SK-N-SH (cell line): Measurements from ENCODE around the gene ADGRD2. TPM values are rescaled to one million over a fixed set of nuclear protein-coding genes. Genes with fewer than 3 reads are reported as not detected.

Source experiments
- CTCF ChIA-PET: fragments of 300-600, 350-600 bp; formaldehyde crosslinking; extraction: SDS; loops from one replicate; lab custom pipeline; 2021; lab: Yijun Ruan, JAX
- POLR2A ChIA-PET: fragments of 350-600 bp; sonication (Branson Sonifier 250); formaldehyde crosslinking; extraction: SDS; loops from one replicate; lab custom pipeline; 2020; ENCODE audit warnings: antibody characterized with exemption, inconsistent platforms; lab: Yijun Ruan, JAX
- DNase-seq: peaks from one replicate; pipeline ENCODE4 v3.0.0; 2012
- H2AFZ ChIP-seq: fragments of 200-600 bp; sonication (generic); 2 replicates; pipeline ENCODE4 v1.8.1; 2016; ENCODE audit warnings: antibody characterized with exemption, mild to moderate bottlenecking, low read depth
- H3F3A ChIP-seq: fragments of 200-600 bp; sonication (generic); replicated peaks from 2 replicates; pipeline ENCODE3; 2016; ENCODE audit warnings: antibody characterized with exemption, mild to moderate bottlenecking; ENCODE audit not compliant: insufficient read depth
- H3K27ac ChIP-seq, 2 experiments: fragments of 200-500 bp in 1 of 2; fragments of 200-600 bp in 1 of 2; sonication (Bioruptor generic) in 1 of 2; sonication (generic), shearing (Covaris generic) in 1 of 2; 2 replicates each; pipeline versions ENCODE4 v1.5.1 to v1.6.1; 2014 to 2016; ENCODE audit warnings: low read depth in 2 of 2, inconsistent platforms in 1 of 2, low read length in 1 of 2, mild to moderate bottlenecking in 1 of 2, mixed read lengths in 1 of 2
- H3K27me3 ChIP-seq: fragments of 200-600 bp; sonication (generic), shearing (Covaris generic); 2 replicates; pipeline ENCODE4 v1.6.1; 2016; ENCODE audit warnings: mixed run types; ENCODE audit not compliant: insufficient read depth
- H3K36me3 ChIP-seq, 2 experiments: fragments of 200-500 bp in 1 of 2; fragments of 200-600 bp in 1 of 2; sonication (Bioruptor generic) in 1 of 2; sonication (generic) in 1 of 2; replicated peaks in 1 of 2; 2 replicates each; pipeline versions ENCODE3 to v1.5.1; 2014 to 2016; ENCODE audit warnings: low read length in 1 of 2, mild to moderate bottlenecking in 1 of 2; ENCODE audit not compliant: insufficient read depth in 2 of 2, control insufficient read depth in 1 of 2
- H3K4me1 ChIP-seq, 2 experiments: fragments of 200-500 bp in 1 of 2; fragments of 200-600 bp in 1 of 2; sonication (Bioruptor generic) in 1 of 2; sonication (generic), shearing (Covaris generic) in 1 of 2; 2 replicates each; pipeline versions ENCODE4 v1.5.1 to v1.6.1; 2014 to 2016; ENCODE audit warnings: low read depth in 1 of 2, low read length in 1 of 2, mixed run types in 1 of 2; ENCODE audit not compliant: insufficient read depth in 2 of 2, control insufficient read depth in 1 of 2
- H3K4me2 ChIP-seq: fragments of 200-600 bp; sonication (generic), shearing (Covaris generic); 2 replicates; pipeline ENCODE4 v1.6.1; 2017; ENCODE audit warnings: mixed run types
- H3K4me3 ChIP-seq, 2 experiments: fragments of 200-500 bp in 1 of 2; fragments of 200-600 bp in 1 of 2; sonication (Bioruptor generic) in 1 of 2; sonication (generic), shearing (Covaris generic) in 1 of 2; 2 replicates each; pipeline versions ENCODE4 v1.5.1 to v1.8.1; 2014 to 2016; ENCODE audit warnings: low read depth in 2 of 2, inconsistent platforms in 1 of 2, low read length in 1 of 2, mild to moderate bottlenecking in 1 of 2, mixed read lengths in 1 of 2, moderate library complexity in 1 of 2
- H3K79me2 ChIP-seq: fragments of 200-600 bp; sonication (generic); 2 replicates; pipeline ENCODE4 v1.8.1; 2017; ENCODE audit warnings: mild to moderate bottlenecking; ENCODE audit not compliant: insufficient read depth
- H3K9ac ChIP-seq: fragments of 200-600 bp; sonication (generic); 2 replicates; pipeline ENCODE4 v1.6.1; 2017; ENCODE audit warnings: mixed run types
- H3K9me2 ChIP-seq: fragments of 200-600 bp; sonication (generic); 2 replicates; pipeline ENCODE4 v1.6.1; 2017; ENCODE audit warnings: mixed run types
- H3K9me3 ChIP-seq: fragments of 200-600 bp; sonication (generic); 2 replicates; pipeline ENCODE4 v1.6.1; 2017; ENCODE audit warnings: mixed run types, mild to moderate bottlenecking, moderate library complexity
- H4K20me1 ChIP-seq: fragments of 200-600 bp; sonication (generic); 2 replicates; pipeline ENCODE4 v1.6.1; 2017; ENCODE audit warnings: mild to moderate bottlenecking, mixed run types; ENCODE audit not compliant: insufficient read depth
- CHD2 ChIP-seq: fragments of 150-350 bp; IDR thresholded peaks from 2 replicates; pipeline ENCODE4 v1.6.1; 2018; ENCODE audit warnings: low read length; ENCODE audit not compliant: partially characterized antibody
- ELF1 ChIP-seq: IDR thresholded peaks from 2 replicates; pipeline ENCODE4 v1.4.0; 2012
- EP300 ChIP-seq, 2 experiments: IDR thresholded peaks; 2 replicates each; pipeline versions ENCODE4 v1.4.0 to v1.6.1; 2012; ENCODE audit warnings: borderline replicate concordance in 1 of 2, low read depth in 1 of 2, low read length in 1 of 2
- FOXJ3 ChIP-seq: sonication (generic); formaldehyde crosslinking; IDR thresholded peaks from 2 replicates; pipeline ENCODE4 v1.5.1; 2020; ENCODE audit warnings: mild to moderate bottlenecking, missing genetic modification reagents
- FOXM1 ChIP-seq: IDR thresholded peaks from 2 replicates; pipeline ENCODE4 v1.4.0; 2012; ENCODE audit warnings: low read depth, mild to moderate bottlenecking
- GABPA ChIP-seq: IDR thresholded peaks from 2 replicates; pipeline ENCODE4 v1.4.0; 2012; ENCODE audit warnings: low read depth, mild to moderate bottlenecking
- JUND ChIP-seq: IDR thresholded peaks from 2 replicates; pipeline ENCODE4 v1.4.0; 2012
- MEF2A ChIP-seq: IDR thresholded peaks from 2 replicates; pipeline ENCODE4 v1.4.0; 2012; ENCODE audit warnings: low read depth, borderline replicate concordance
- NFIC ChIP-seq: IDR thresholded peaks from 2 replicates; pipeline ENCODE4 v1.4.0; 2012; ENCODE audit warnings: borderline replicate concordance
- POLR2AphosphoS5 ChIP-seq: IDR thresholded peaks from 2 replicates; pipeline ENCODE4 v1.6.1; 2012; ENCODE audit warnings: low read depth, low read length
- RAD21 ChIP-seq: IDR thresholded peaks from 2 replicates; pipeline ENCODE4 v1.6.1; 2012; ENCODE audit warnings: mild to moderate bottlenecking, low read length
- SMC3 ChIP-seq: IDR thresholded peaks from 2 replicates; pipeline ENCODE4 v1.6.1; 2012; ENCODE audit warnings: low read depth, low read length, improper control_type of control experiment
- TCF12 ChIP-seq: IDR thresholded peaks from 2 replicates; pipeline ENCODE4 v1.4.0; 2012
- WGBS: methylation state at CpG from one replicate; pipeline ENCODE4 v1.1.6; 2017; ENCODE audit warnings: low lambda C conversion rate; 5-methylcytosine and 5-hydroxymethylcytosine counted together
- polyA plus RNA-seq, 3 experiments: library from polyadenylated mRNA; depleted of rRNA; stranded (reverse); fragments of >200 nt; gene quantifications; 2 replicates each; pipeline ENCODE4 v1.2.3, GENCODE V29; 2012
- TF ChIP-seq, protein P1 (sequence below): IDR thresholded peaks from 2 replicates; pipeline ENCODE4 v1.4.0; 2012; ENCODE audit warnings: low read depth, borderline replicate concordance
- TF ChIP-seq, protein P2 (sequence below): IDR thresholded peaks from 2 replicates; pipeline ENCODE4 v1.6.1; 2012; ENCODE audit warnings: mild to moderate bottlenecking, low read depth, low read length, moderate library complexity

Gene ADGRD2
- polyA plus RNA-seq, 1 of the 3 experiments (the other 2 are of a cell fraction) = 0.05 TPM

DNA sequence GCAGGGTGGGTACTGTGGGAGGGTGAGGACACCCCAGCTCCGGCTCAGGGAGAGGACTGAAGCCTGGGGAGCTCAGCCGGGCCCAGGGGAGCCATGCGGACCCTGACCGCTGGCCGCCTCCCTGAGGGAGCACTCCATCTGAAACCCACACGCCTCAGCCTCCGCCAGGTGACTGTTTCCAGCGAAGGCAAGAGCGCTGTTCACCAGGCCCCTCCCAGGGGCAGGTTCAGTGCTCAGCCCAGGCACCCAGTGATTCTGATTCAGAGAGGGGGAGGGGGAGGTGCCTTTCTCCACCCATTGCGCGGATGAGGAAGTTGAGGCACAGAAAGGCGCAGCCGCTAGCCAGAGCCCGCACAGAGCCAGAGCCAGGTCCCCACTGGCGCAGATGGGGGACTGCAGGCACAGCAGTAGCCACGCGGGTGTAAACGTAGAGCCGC is 27.0 kb downstream of the ADGRD2 start:
- Histone ChIP-seq H3K79me2 (no peaks in the 10 kb centered on the region), H3K27me3 (no peaks in the 10 kb centered on the region; the same call in 1 of the 2 replicates), H3K4me1 (peaks cover 0 to 10% of the 10 kb centered on the region in 2 experiments; a peak in 1 of 4 replicates), H3K27ac (no peak overlapping the region), H3K36me3 (no peaks in the 10 kb centered on the region), H3K4me3 (peak overlapping the region in 1 of 2 experiments; percentile 38; a peak in 2 of 4 replicates), H2AFZ (no peak overlapping the region), H3K9ac (no peak overlapping the region), H3F3A (no peaks in the 10 kb centered on the region), H3K4me2 (peak overlapping the region; percentile 41; the same call in 1 of the 2 replicates), H4K20me1 (no peaks in the 10 kb centered on the region), H3K9me3 (no peaks in the 10 kb centered on the region), H3K9me2 (no peaks in the 10 kb centered on the region)
- ChIA-PET POLR2A (no interaction called here), CTCF (interaction anchor here (0.8 to 2.0 kb wide), 5 partner anchors 17 to 75 kb away, joined by 3 to 6 read pairs (median 3); no protein-coding TSS in a partner anchor)
- DNase-seq = no peak
- TF ChIP-seq JUND (no peak), FOXJ3 (no peak), EP300 (IDR thresholded peaks at IDR 0.05; ENCODE audit: borderline replicate concordance in 1 of 2, low read depth in 1 of 2, low read length in 1 of 2) (no peak), GABPA (no peak), POLR2AphosphoS5 (no peak), FOXM1 (no peak), NFIC (no peak), SMC3 (no peak), ELF1 (no peak), TCF12 (no peak), RAD21 (no peak), MEF2A (no peak)
- TF ChIP-seq, protein P1, sequence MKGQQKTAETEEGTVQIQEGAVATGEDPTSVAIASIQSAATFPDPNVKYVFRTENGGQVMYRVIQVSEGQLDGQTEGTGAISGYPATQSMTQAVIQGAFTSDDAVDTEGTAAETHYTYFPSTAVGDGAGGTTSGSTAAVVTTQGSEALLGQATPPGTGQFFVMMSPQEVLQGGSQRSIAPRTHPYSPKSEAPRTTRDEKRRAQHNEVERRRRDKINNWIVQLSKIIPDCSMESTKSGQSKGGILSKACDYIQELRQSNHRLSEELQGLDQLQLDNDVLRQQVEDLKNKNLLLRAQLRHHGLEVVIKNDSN = no peak
- TF ChIP-seq, protein P2, sequence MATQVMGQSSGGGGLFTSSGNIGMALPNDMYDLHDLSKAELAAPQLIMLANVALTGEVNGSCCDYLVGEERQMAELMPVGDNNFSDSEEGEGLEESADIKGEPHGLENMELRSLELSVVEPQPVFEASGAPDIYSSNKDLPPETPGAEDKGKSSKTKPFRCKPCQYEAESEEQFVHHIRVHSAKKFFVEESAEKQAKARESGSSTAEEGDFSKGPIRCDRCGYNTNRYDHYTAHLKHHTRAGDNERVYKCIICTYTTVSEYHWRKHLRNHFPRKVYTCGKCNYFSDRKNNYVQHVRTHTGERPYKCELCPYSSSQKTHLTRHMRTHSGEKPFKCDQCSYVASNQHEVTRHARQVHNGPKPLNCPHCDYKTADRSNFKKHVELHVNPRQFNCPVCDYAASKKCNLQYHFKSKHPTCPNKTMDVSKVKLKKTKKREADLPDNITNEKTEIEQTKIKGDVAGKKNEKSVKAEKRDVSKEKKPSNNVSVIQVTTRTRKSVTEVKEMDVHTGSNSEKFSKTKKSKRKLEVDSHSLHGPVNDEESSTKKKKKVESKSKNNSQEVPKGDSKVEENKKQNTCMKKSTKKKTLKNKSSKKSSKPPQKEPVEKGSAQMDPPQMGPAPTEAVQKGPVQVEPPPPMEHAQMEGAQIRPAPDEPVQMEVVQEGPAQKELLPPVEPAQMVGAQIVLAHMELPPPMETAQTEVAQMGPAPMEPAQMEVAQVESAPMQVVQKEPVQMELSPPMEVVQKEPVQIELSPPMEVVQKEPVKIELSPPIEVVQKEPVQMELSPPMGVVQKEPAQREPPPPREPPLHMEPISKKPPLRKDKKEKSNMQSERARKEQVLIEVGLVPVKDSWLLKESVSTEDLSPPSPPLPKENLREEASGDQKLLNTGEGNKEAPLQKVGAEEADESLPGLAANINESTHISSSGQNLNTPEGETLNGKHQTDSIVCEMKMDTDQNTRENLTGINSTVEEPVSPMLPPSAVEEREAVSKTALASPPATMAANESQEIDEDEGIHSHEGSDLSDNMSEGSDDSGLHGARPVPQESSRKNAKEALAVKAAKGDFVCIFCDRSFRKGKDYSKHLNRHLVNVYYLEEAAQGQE = no peak
- WGBS = 47% methylated on average over 8 of the region's 19 CpGs

DNA sequence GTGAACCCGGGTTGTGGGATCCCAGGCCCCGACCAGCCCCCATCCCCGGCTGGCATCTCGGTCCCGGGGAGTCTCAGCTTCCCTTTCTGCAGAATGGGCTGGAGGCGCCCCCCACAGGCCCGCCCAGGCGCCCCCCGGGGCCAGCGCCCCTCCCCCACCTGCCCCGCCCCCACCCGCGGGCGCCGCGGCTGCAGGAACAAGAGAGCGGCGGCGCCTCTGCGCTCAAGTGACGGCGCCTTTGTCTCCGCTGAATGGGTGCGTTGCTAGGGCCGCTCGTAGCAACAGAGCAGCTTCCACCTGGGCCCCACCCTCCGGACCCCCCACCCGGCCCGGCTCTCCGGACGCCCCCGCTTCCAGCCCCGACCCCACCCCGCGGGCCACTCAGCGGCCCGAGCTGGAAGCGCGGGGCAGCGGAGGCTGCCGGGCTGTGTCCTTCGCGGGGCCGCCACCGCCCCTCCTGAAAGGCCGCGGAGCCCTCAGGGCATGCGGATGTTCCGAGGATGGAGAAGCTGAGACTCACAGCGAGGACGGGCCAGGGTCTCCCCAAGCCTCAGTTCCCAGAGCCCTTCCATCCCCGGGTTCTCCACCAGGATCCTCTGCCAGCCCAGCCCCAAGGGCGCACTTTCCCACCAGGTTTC is 27.5 kb downstream of the ADGRD2 start:
- no peaks in the 10 kb centered on the region for H3F3A ChIP-seq
- no peaks in the 10 kb centered on the region for H3K9me2 ChIP-seq
- no peak overlapping the region for H3K27ac ChIP-seq
- H3K4me1 ChIP-seq = peaks cover 0 to 10% of the 10 kb centered on the region in 2 experiments; a peak in 1 of 4 replicates
- peak overlapping the region; percentile 41; the same call in 1 of the 2 replicates for H3K4me2 ChIP-seq
- CTCF ChIA-PET = interaction anchor here (0.8 to 2.0 kb wide), 6 partner anchors 16 to 437 kb away, joined by 3 to 6 read pairs (median 4); no protein-coding TSS in a partner anchor
- no peak for TF ChIP-seq TCF12
- peak; percentile 55 for TF ChIP-seq CHD2
- no peaks in the 10 kb centered on the region; the same call in 1 of the 2 replicates for H3K27me3 ChIP-seq
- no peak overlapping the region for H2AFZ ChIP-seq
- H3K4me3 ChIP-seq = peak overlapping the region in 1 of 2 experiments; percentile 38; a peak in 2 of 4 replicates
- no peaks in the 10 kb centered on the region for H3K36me3 ChIP-seq
- no peak overlapping the region for H3K9ac ChIP-seq
- WGBS = 43% methylated on average over 3 of the region's 53 CpGs
- no peaks in the 10 kb centered on the region for H3K9me3 ChIP-seq
- POLR2A ChIA-PET = no interaction called here
- no peaks in the 10 kb centered on the region for H4K20me1 ChIP-seq
- DNase-seq = peak; percentile 87
- no peaks in the 10 kb centered on the region for H3K79me2 ChIP-seq
